Right renal pelvis (tissue), 4 donors: ENCODE results near the gene CCDC92B. TPM values are rescaled to one million over a fixed set of nuclear protein-coding genes. Genes with fewer than 3 reads are reported as not detected.
"Not testable (repeated sequence)": the region's sequence is repeated elsewhere in the genome, so short reads cannot be mapped to it uniquely, and the experiment has no call there.

Experiments used
- DNase-seq, 4 donors: peaks; one replicate each; pipeline ENCODE4 v3.0.0-alpha.2; 2013; ENCODE audit warnings: low read depth in 4 of 4, low spot score in 3 of 4, missing footprints in 1 of 4
- polyA plus RNA-seq, 4 donors: library from polyadenylated mRNA; unstranded; fragments of 120-200 nt; gene quantifications; one replicate each; pipeline ENCODE4 v1.2.1, GENCODE V29; 2013; ENCODE audit not compliant: insufficient read length in 4 of 4

CCDC92B gene
- polyA plus RNA-seq, 4 donors = 0.14 to 0.39 (median 0.26) TPM

GRCh38 chr17:2691069-2691871, 58.2 kb downstream of the CCDC92B start:
- no peak for DNase-seq

- no peak for DNase-seq
Observed at GRCh38 chr17:2690165-2691068, 59.0 kb downstream of the CCDC92B start.

GRCh38 chr17:2689411-2690164, 59.9 kb downstream of the CCDC92B start:
- DNase-seq = no peak

DNA sequence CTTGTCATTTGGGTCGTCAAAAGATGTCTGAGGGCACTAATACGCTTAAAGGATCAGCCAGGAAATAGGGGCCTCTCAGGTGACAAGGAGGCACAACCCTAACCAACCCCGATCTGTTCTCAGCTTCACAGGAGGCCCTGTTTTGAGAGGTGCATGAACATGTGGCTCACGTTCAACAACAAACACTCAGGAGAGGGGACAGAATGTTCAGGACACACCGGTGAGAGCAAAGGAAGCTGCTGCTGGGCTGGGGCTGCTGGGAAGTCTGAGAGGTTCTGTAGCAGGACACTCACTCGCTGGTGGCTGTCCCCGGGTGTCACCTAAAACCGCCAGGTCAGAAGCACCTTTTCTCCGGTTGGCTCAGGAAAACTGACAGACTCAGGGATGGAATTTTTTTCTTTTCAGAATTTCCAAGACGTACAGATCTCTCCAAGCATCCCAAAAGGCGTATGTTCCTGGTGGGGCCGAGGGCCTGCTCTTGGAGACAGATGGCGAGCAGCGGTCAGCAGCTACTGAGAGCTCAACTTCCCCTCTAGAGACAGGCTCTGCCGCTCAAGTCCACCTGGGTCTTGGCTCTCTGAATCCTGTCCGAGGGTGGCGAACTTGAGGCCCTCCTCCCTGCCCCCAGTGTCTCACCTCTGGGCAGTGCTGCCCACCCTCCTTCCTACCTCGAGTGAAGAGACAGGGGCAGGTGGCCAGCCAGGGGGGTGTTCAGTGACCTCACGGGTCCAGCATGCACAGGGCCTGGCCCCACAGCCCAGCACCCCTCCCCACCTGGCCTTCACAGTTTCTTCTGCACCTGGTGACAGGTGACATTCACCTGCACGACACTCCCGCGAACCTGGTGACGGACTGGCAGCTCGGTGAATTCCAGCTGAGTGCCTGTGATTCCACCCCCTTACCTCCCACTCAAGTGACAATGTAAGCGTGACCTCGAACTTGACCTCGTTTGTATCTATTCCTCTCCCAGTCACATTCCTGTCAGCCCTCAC, 60.8 kb downstream of the CCDC92B start:
- DNase-seq = no peak

DNA sequence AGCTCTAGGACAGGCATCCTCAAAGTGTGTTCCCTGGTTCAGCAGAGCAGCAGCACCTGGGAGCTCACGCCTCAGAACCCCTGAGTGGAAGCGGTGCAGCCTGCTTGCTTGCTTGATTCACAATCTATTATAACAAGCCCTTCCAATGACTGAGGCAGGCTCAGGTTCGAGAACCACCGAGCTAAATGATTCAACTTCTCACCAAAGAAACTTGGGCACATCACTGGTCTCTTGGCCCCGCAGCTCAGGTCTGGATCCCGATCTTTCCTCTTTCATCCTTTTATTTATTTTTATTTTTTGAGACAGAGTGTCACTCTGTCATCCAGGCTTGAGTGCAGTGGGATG, 62.4 kb downstream of the CCDC92B start:
- no peak for DNase-seq

- no peak for DNase-seq
Observed at GRCh38 chr17:2685696-2686095, 63.8 kb downstream of the CCDC92B start.

DNA sequence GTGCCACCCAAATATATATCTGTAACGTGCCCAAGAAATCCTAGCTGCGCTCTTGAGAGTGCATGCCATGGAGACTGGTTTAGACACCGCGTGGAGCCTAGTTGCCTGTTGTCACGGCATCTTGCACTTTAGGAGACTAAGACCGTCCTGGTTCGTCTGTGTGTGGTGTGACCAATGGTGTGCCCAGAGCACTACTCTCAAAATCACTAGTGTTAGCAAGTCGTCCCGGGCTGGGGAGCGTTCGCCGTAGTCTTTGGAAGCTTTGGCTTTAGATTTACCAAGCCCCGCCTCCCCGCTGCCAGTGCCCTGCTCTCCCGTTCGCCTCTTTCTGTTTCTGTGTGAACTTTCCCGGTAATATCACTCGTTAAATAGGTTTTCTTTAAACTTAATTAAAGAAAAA, 64.9 kb downstream of the CCDC92B start:
- DNase-seq = no peak

- no peak for DNase-seq
Observed at GRCh38 chr17:2683912-2684311, 65.5 kb downstream of the CCDC92B start.

DNA sequence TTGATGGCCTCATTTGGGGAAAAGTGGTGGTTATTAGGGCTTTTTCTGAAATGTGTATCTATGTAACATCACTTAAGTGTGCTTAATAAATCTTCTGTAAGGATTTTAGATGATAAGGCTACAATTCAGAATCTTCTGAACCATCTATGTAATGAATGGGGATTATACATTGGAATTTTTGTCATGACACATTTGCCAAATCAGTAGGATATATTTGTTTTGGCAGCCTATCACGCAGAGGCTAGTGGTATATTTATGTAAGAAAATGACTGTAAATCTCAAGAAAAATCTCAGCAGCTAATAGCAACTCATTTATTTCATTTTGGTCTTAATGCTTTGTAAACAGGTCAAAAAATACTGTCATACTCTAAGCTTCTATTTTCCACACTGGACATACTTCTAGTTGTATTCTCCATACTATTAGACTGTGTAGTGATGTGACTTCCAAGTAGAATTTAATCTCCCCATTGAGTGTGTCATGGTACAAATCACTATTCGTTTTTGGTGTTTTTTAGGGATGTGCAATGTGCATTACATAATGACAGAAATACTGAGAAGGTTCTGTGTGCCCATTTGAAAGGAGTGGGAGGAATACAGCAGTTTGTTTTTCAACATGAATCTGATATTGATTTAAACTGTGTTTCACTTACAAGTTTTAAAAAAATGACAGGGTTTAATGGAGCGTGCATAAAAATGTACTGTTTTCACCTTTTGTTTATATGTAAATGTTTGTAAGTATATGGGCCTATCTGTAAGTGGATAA, 67.1 kb downstream of the CCDC92B start:
- no peak for DNase-seq

GRCh38 chr17:2681650-2682049, 67.8 kb downstream of the CCDC92B start:
- DNase-seq = no peak

DNA sequence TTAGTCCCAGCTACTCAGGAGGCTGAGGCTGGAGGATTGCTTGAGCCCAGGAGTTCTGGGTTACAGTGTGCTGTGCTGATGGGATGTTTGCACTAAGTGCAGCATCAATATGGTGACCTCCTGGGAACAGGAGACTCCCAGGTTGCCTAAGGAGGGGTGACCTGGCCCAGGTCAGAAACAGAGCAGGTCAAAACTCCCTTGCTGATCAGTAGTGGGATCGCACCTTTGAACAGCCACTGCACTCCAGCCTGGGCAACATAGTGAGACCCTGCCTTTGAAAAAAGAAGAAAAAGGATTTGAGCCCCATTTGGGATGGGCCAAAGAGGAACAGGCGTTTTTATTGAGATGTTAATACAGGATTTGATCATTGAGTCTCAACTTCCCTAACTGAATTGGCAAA, 68.5 kb downstream of the CCDC92B start:
- no peak for DNase-seq

GRCh38 chr17:2679247-2679646, 70.2 kb downstream of the CCDC92B start:
- not testable (repeated sequence) for DNase-seq

Other genes starting within 250 kb of the CCDC92B start
- gene METTL16, start 237.8 kb downstream of the CCDC92B start, polyA plus RNA-seq = 10 to 100 TPM; 37.2 to 47.0 (median 42.1) TPM
- gene PAFAH1B1, start 156.0 kb downstream of the CCDC92B start, polyA plus RNA-seq = 100 to 1,000 TPM; 116 to 148 (median 138) TPM
- 10 to 100 TPM; 42.9 to 59.1 (median 54.9) TPM for gene CLUH, start 37.9 kb downstream of the CCDC92B start, polyA plus RNA-seq
- 10 to 100 TPM; 23.3 to 28.2 (median 24.7) TPM for gene RAP1GAP2, start 46.8 kb upstream of the CCDC92B start, polyA plus RNA-seq